Tibial nerve (tissue), 4 donors: ENCODE data around the gene STX11.

Experiments used
- CTCF ChIP-seq, 5 experiments: fragments of 200-600 bp in 3 of 5; fragments of 450-650 bp in 2 of 5; sonication (generic) in 3 of 5; IDR thresholded peaks; one replicate each; pipeline ENCODE4 v1.5.1; 2016 to 2019; ENCODE audit warnings: antibody characterized with exemption in 5 of 5, mild to moderate bottlenecking in 3 of 5, moderate library complexity in 2 of 5
- EP300 ChIP-seq, 2 donors: sonication (generic); formaldehyde crosslinking; IDR thresholded peaks; one replicate each; pipeline ENCODE4 v1.6.1; 2017; ENCODE audit warnings: antibody characterized with exemption in 2 of 2, mild to moderate bottlenecking in 1 of 2
- POLR2A ChIP-seq, 2 donors: fragments of 450-650 bp; IDR thresholded peaks; one replicate each; pipeline ENCODE4 v1.6.1; 2017; ENCODE audit warnings: antibody characterized with exemption in 2 of 2, mild to moderate bottlenecking in 2 of 2, moderate library complexity in 2 of 2

GRCh38 chr6:144159742-144160141 lies 9.4 kb downstream of the STX11 start:
- TF ChIP-seq CTCF (IDR thresholded peaks at IDR 0.05) = no peak
- TF ChIP-seq POLR2A (IDR thresholded peaks at IDR 0.05) = no peak
- no peak for TF ChIP-seq EP300 (IDR thresholded peaks at IDR 0.05)
